ENCODE results near the gene SLCO1C1. TPM values are rescaled to one million over a fixed set of nuclear protein-coding genes. Genes with fewer than 3 reads are reported as not detected.

The SLCO1C1 gene, protein sequence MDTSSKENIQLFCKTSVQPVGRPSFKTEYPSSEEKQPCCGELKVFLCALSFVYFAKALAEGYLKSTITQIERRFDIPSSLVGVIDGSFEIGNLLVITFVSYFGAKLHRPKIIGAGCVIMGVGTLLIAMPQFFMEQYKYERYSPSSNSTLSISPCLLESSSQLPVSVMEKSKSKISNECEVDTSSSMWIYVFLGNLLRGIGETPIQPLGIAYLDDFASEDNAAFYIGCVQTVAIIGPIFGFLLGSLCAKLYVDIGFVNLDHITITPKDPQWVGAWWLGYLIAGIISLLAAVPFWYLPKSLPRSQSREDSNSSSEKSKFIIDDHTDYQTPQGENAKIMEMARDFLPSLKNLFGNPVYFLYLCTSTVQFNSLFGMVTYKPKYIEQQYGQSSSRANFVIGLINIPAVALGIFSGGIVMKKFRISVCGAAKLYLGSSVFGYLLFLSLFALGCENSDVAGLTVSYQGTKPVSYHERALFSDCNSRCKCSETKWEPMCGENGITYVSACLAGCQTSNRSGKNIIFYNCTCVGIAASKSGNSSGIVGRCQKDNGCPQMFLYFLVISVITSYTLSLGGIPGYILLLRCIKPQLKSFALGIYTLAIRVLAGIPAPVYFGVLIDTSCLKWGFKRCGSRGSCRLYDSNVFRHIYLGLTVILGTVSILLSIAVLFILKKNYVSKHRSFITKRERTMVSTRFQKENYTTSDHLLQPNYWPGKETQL
- 1 to 10 TPM in 1 of 4 donors, under 1 TPM in 1, not detected in 2; 0.09 to 4.7 TPM for polyA plus RNA-seq
- long read RNA-seq, donor 1, partial matches to known transcripts: 0 of 1 reads
- long read RNA-seq, donor 1, other reads (novel, unspliced or antisense): 0 of 1 reads
- long read RNA-seq, donor 2: 0 reads
- long read RNA-seq, donor 3, partial matches to known transcripts: 0 of 1 reads
- long read RNA-seq, donor 3, other reads (novel, unspliced or antisense): 0 of 1 reads
- long read RNA-seq, donor 4: 0 reads
- long read RNA-seq, donor 5: 0 reads
- long read RNA-seq, donor 6, partial matches to known transcripts: 0 of 1 reads
- long read RNA-seq, donor 6, other reads (novel, unspliced or antisense): 0 of 1 reads
- long read RNA-seq, donor 7: 0 reads
- long read RNA-seq, donor 8: 0 reads
- long read RNA-seq, donor 9: 0 reads
- long read RNA-seq, donor 10, partial matches to known transcripts: 0 of 1 reads
- long read RNA-seq, donor 10, other reads (novel, unspliced or antisense): 0 of 1 reads

GRCh38 chr12:20695232-20695631, at the start of gene SLCO1C1:
SLCO1C1 (plus strand) TSS chr12:20695332; CDS start chr12:20699577, 4,245 bp downstream.
- peak within 1 kb of the TSS in 1 of 3 donors; percentile 18 for H3K27ac ChIP-seq (ENCODE audit: low read depth in 1 of 3, low read length in 2 of 3)
- no peaks in the 10 kb centered on the region for H3K36me3 ChIP-seq (ENCODE audit: control insufficient read depth in 3 of 3, insufficient read depth in 2 of 3, low read depth in 1 of 3, low read length in 3 of 3)
- WGBS, 3 donors: 50 to 79% (median 70%) methylated on average over 6 of the region's 6 CpGs
- no peaks in the 10 kb centered on the region for H3K4me1 ChIP-seq (ENCODE audit: control insufficient read depth in 3 of 3, insufficient read depth in 2 of 3, low read depth in 1 of 3, low read length in 2 of 3)
- no peak for DNase-seq
- no peak within 1 kb of the TSS for H3K4me3 ChIP-seq (ENCODE audit: low read depth in 1 of 3, low read length in 3 of 3)
- FAIRE-seq: no peak
- no peaks in the 10 kb centered on the region for H3K27me3 ChIP-seq (ENCODE audit: control insufficient read depth in 3 of 3, insufficient read depth in 3 of 3, low read length in 3 of 3)
- H3K9me3 ChIP-seq (ENCODE audit: control insufficient read depth in 2 of 2, insufficient read depth in 1 of 2, low read depth in 1 of 2, low read length in 1 of 2): no peaks in the 10 kb centered on the region

GRCh38 chr12:20646239-20646827, 48.8 kb upstream of the SLCO1C1 start:
- Histone ChIP-seq H3K27me3 (ENCODE audit: control insufficient read depth in 3 of 3, insufficient read depth in 3 of 3, low read length in 3 of 3) (no peaks in the 10 kb centered on the region), H3K9me3 (ENCODE audit: control insufficient read depth in 2 of 2, insufficient read depth in 1 of 2, low read depth in 1 of 2, low read length in 1 of 2) (no peaks in the 10 kb centered on the region), H3K4me3 (ENCODE audit: low read depth in 1 of 3, low read length in 3 of 3) (no peak overlapping the region), H3K36me3 (ENCODE audit: control insufficient read depth in 3 of 3, insufficient read depth in 2 of 3, low read depth in 1 of 3, low read length in 3 of 3) (peaks cover 0 to 13% (median 2%) of the 10 kb centered on the region in 3 donors), H3K4me1 (ENCODE audit: control insufficient read depth in 3 of 3, insufficient read depth in 2 of 3, low read depth in 1 of 3, low read length in 2 of 3) (no peaks in the 10 kb centered on the region), H3K27ac (ENCODE audit: low read depth in 1 of 3, low read length in 2 of 3) (no peak overlapping the region)
- FAIRE-seq: no peak
- WGBS, 3 donors: 64 to 82% (median 67%) methylated on average over 3 of the region's 3 CpGs
- peak in 1 of 2 donors; percentile 34 for DNase-seq

- Histone ChIP-seq H3K36me3 (ENCODE audit: control insufficient read depth in 3 of 3, insufficient read depth in 2 of 3, low read depth in 1 of 3, low read length in 3 of 3) (peaks cover 0 to 20% (median 9%) of the 10 kb centered on the region in 3 donors), H3K27ac (ENCODE audit: low read depth in 1 of 3, low read length in 2 of 3) (no peak overlapping the region), H3K9me3 (ENCODE audit: control insufficient read depth in 2 of 2, insufficient read depth in 1 of 2, low read depth in 1 of 2, low read length in 1 of 2) (no peaks in the 10 kb centered on the region), H3K4me3 (ENCODE audit: low read depth in 1 of 3, low read length in 3 of 3) (no peak overlapping the region), H3K27me3 (ENCODE audit: control insufficient read depth in 3 of 3, insufficient read depth in 3 of 3, low read length in 3 of 3) (no peaks in the 10 kb centered on the region), H3K4me1 (ENCODE audit: control insufficient read depth in 3 of 3, insufficient read depth in 2 of 3, low read depth in 1 of 3, low read length in 2 of 3) (no peaks in the 10 kb centered on the region)
- DNase-seq (no peak), FAIRE-seq (no peak)
- 91 to 100% (median 95%) methylated on average over 2 of the region's 2 CpGs for WGBS, 3 donors
These were observed 41.3 kb upstream of the SLCO1C1 start for GRCh38 chr12:20653871-20654270.

- Histone ChIP-seq H3K27me3 (ENCODE audit: control insufficient read depth in 3 of 3, insufficient read depth in 3 of 3, low read length in 3 of 3) (no peaks in the 10 kb centered on the region), H3K27ac (ENCODE audit: low read depth in 1 of 3, low read length in 2 of 3) (no peak overlapping the region), H3K4me1 (ENCODE audit: control insufficient read depth in 3 of 3, insufficient read depth in 2 of 3, low read depth in 1 of 3, low read length in 2 of 3) (no peaks in the 10 kb centered on the region), H3K9me3 (ENCODE audit: control insufficient read depth in 2 of 2, insufficient read depth in 1 of 2, low read depth in 1 of 2, low read length in 1 of 2) (peaks cover 0 to 23% of the 10 kb centered on the region in 2 donors), H3K36me3 (ENCODE audit: control insufficient read depth in 3 of 3, insufficient read depth in 2 of 3, low read depth in 1 of 3, low read length in 3 of 3) (peaks cover 3 to 20% (median 18%) of the 10 kb centered on the region in 3 donors), H3K4me3 (ENCODE audit: low read depth in 1 of 3, low read length in 3 of 3) (no peak overlapping the region)
- DNase-seq (no peak), FAIRE-seq (no peak)
- WGBS, 3 donors: 38 to 93% (median 66%) methylated on average over 1 of the region's 1 CpG
These were observed 38.5 kb upstream of the SLCO1C1 start for GRCh38 chr12:20656600-20656999.

GRCh38 chr12:20657496-20657895, 37.6 kb upstream of the SLCO1C1 start:
- FAIRE-seq (no peak), DNase-seq (no peak)
- peaks cover 0 to 31% of the 10 kb centered on the region in 2 donors for H3K9me3 ChIP-seq (ENCODE audit: control insufficient read depth in 2 of 2, insufficient read depth in 1 of 2, low read depth in 1 of 2, low read length in 1 of 2)
- H3K4me1 ChIP-seq (ENCODE audit: control insufficient read depth in 3 of 3, insufficient read depth in 2 of 3, low read depth in 1 of 3, low read length in 2 of 3): no peaks in the 10 kb centered on the region
- 85 to 89% (median 86%) methylated on average over 2 of the region's 2 CpGs for WGBS, 3 donors
- H3K27me3 ChIP-seq (ENCODE audit: control insufficient read depth in 3 of 3, insufficient read depth in 3 of 3, low read length in 3 of 3): no peaks in the 10 kb centered on the region
- no peak overlapping the region for H3K27ac ChIP-seq (ENCODE audit: low read depth in 1 of 3, low read length in 2 of 3)
- H3K4me3 ChIP-seq (ENCODE audit: low read depth in 1 of 3, low read length in 3 of 3): no peak overlapping the region
- peaks cover 3 to 26% (median 21%) of the 10 kb centered on the region in 3 donors for H3K36me3 ChIP-seq (ENCODE audit: control insufficient read depth in 3 of 3, insufficient read depth in 2 of 3, low read depth in 1 of 3, low read length in 3 of 3)

DNA sequence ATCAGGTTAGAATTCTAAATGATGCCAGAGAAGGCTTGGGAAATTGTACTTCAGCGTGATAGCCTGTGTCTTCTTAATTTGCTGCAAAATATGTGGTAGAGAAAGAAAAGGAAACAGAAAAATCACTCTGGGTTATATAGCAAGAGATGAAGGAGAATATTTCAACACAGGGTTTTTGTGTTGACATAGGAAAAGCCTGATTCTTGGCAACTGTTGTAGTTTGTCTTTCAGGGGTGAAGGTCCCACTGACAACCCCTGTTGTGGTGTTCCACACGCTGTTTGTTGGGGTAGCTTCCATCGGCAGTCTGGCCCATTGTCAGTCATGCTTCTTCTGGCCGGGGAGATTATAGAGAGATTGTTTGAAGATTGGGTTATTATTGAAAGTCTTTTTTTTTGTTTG, 13.8 kb upstream of the SLCO1C1 start:
- no peak for DNase-seq
- no peak overlapping the region for H3K27ac ChIP-seq (ENCODE audit: low read depth in 1 of 3, low read length in 2 of 3)
- no peaks in the 10 kb centered on the region for H3K27me3 ChIP-seq (ENCODE audit: control insufficient read depth in 3 of 3, insufficient read depth in 3 of 3, low read length in 3 of 3)
- no peak for FAIRE-seq
- 75 to 94% (median 82%) methylated on average over 4 of the region's 4 CpGs for WGBS, 3 donors
- peaks cover 3 to 22% (median 6%) of the 10 kb centered on the region in 3 donors for H3K36me3 ChIP-seq (ENCODE audit: control insufficient read depth in 3 of 3, insufficient read depth in 2 of 3, low read depth in 1 of 3, low read length in 3 of 3)
- H3K9me3 ChIP-seq (ENCODE audit: control insufficient read depth in 2 of 2, insufficient read depth in 1 of 2, low read depth in 1 of 2, low read length in 1 of 2): peaks cover 0 to 15% of the 10 kb centered on the region in 2 donors
- H3K4me3 ChIP-seq (ENCODE audit: low read depth in 1 of 3, low read length in 3 of 3): no peak overlapping the region
- H3K4me1 ChIP-seq (ENCODE audit: control insufficient read depth in 3 of 3, insufficient read depth in 2 of 3, low read depth in 1 of 3, low read length in 2 of 3): no peaks in the 10 kb centered on the region

DNA sequence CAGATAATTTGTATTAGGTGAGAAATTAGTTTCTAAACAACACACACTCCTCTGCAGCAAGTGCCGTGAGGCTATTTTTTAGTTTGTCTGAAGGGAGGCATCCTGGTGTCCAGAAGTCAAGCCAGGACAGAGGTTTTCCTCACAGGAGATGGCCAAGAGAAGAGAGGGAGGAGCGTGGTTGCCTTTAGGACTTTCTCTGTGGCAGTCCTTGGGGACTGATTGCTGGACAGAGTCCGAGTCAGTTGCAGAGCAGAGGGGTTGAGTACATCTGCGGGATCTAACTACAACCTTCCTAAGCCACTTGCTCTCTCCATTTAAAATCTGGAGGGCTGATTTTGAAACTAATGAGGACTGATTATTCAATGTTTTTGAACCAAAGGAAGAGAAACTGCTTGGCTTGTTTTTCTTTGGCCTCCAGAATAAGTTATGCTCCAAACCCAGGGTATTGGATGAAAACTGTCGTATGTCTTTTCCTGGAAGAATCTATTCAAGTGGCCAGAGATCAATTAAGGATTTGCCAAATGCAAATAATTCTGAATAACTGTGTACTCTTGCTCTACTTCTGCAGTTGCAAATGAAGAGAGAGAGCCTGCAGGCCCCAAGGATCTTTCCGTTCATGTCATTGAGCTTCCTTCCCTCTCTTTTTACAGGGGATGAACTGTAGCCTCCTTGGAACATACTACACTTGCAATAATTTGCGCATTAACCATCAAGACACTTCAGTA, 1.2 kb downstream of the SLCO1C1 start:
- H3K9me3 ChIP-seq (ENCODE audit: control insufficient read depth in 2 of 2, insufficient read depth in 1 of 2, low read depth in 1 of 2, low read length in 1 of 2): no peaks in the 10 kb centered on the region
- 61 to 81% (median 78%) methylated on average over 7 of the region's 7 CpGs for WGBS, 3 donors

More for the DNA sequence above, 1.2 kb downstream of the SLCO1C1 start:
- Histone ChIP-seq H3K27ac (ENCODE audit: low read depth in 1 of 3, low read length in 2 of 3) (no peak overlapping the region), H3K4me1 (ENCODE audit: control insufficient read depth in 3 of 3, insufficient read depth in 2 of 3, low read depth in 1 of 3, low read length in 2 of 3) (no peaks in the 10 kb centered on the region), H3K36me3 (ENCODE audit: control insufficient read depth in 3 of 3, insufficient read depth in 2 of 3, low read depth in 1 of 3, low read length in 3 of 3) (no peaks in the 10 kb centered on the region), H3K4me3 (ENCODE audit: low read depth in 1 of 3, low read length in 3 of 3) (no peak overlapping the region), H3K27me3 (ENCODE audit: control insufficient read depth in 3 of 3, insufficient read depth in 3 of 3, low read length in 3 of 3) (no peaks in the 10 kb centered on the region)
- FAIRE-seq (no peak), DNase-seq (no peak)
